ENCODE results near the gene GRM5. TPM values are rescaled to one million over a fixed set of nuclear protein-coding genes. Genes with fewer than 3 reads are reported as not detected.

Gene GRM5
- total RNA-seq, 4 donors from 2014 or later, result 0.81 TPM; not detected in 3

DNA sequence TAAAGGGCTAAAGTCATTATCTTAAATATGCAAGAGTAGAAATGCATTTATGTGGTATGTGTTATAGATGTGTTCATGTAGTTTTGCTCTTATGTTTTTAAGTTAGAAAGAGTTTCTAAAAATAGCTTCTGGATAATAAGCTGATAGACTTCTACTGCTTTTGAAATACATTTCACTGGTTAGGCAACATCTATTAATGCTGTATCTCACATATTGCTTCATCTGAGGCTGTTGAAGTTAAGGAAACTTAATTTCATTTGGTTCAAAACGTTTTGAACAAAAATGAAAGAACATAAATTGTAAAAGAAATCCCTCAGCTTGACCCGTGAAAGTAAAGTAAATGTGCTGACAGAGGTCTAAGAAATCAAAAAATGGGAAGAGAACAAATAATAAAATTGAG lies 564.2 kb downstream of the GRM5 start:
- DNase-seq, result no peak
- no peak overlapping the region for H3K27ac ChIP-seq
- H3K4me3 ChIP-seq (replicated peaks in 1 of 3), result no peak overlapping the region
- TF ChIP-seq, protein P1, sequence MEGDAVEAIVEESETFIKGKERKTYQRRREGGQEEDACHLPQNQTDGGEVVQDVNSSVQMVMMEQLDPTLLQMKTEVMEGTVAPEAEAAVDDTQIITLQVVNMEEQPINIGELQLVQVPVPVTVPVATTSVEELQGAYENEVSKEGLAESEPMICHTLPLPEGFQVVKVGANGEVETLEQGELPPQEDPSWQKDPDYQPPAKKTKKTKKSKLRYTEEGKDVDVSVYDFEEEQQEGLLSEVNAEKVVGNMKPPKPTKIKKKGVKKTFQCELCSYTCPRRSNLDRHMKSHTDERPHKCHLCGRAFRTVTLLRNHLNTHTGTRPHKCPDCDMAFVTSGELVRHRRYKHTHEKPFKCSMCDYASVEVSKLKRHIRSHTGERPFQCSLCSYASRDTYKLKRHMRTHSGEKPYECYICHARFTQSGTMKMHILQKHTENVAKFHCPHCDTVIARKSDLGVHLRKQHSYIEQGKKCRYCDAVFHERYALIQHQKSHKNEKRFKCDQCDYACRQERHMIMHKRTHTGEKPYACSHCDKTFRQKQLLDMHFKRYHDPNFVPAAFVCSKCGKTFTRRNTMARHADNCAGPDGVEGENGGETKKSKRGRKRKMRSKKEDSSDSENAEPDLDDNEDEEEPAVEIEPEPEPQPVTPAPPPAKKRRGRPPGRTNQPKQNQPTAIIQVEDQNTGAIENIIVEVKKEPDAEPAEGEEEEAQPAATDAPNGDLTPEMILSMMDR (IDR thresholded peaks at IDR 0.05), result no peak
- no peak for TF ChIP-seq POLR2A (IDR thresholded peaks at IDR 0.05)
- no peaks in the 10 kb centered on the region for H3K4me1 ChIP-seq
- H3K9me3 ChIP-seq, result no peaks in the 10 kb centered on the region
- intact Hi-C loops (cut with DNase I), result no loop called here
- 58 to 63% methylated on average over 2 of the region's 2 CpGs for WGBS, 2 donors
- H3K27me3 ChIP-seq, result peaks cover 4% of the 10 kb centered on the region
- no peaks in the 10 kb centered on the region for H3K36me3 ChIP-seq

DNA sequence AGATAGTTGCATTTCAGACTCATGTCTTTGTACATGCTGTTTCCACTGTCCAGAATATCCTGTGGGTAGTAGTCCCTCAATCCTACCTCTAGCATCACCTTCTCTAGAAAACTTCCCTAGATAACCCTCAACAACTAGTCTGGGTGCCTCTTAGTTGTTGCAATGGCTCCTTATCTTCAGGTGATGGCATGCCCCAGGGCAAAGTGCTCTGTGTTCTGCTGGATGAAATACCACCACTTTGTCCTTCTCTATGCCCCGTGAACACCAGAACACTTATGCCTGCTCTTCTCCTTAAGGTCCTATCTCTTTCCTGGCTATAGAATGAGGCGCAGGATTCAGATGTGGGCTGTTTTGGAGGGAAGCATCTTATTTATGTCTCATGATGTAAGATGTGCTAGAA lies 569.9 kb downstream of the GRM5 start:
- DNase-seq, result no peak
- Histone ChIP-seq H3K36me3 (no peaks in the 10 kb centered on the region), H3K9me3 (no peaks in the 10 kb centered on the region), H3K27me3 (no peaks in the 10 kb centered on the region), H3K4me3 (replicated peaks in 1 of 3) (no peak overlapping the region), H3K27ac (no peak overlapping the region), H3K4me1 (no peaks in the 10 kb centered on the region)
- TF ChIP-seq, protein P1 (IDR thresholded peaks at IDR 0.05), result no peak
- no peak for TF ChIP-seq POLR2A (IDR thresholded peaks at IDR 0.05)
- intact Hi-C loops (cut with DNase I), result no loop called here
- WGBS, 2 donors, result 84 to 87% methylated on average over 2 of the region's 2 CpGs

DNA sequence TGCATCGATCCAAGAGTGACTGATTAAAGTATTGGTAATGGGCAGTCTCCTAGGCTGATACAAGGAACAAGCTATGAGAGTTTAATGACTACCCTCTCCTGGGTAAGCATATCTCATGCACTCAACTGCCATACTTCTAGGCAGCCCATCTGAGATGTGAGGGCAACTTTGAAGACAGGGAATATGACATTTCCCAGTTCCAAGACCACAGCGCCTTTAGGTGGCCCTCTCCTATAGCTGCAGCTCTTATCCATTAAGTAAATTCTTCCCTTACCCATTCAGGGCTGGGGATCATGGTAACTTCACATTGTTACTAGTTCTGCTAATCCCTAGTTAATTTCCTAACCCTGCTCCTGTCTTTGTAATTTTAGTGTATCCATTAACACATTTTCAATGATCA lies 570.9 kb downstream of the GRM5 start:
- intact Hi-C loops (cut with DNase I), result no loop called here
- WGBS, 2 donors, result 84 to 92% methylated on average over 2 of the region's 2 CpGs
- TF ChIP-seq, protein P1 (IDR thresholded peaks at IDR 0.05), result no peak
- TF ChIP-seq POLR2A (IDR thresholded peaks at IDR 0.05), result no peak

DNA sequence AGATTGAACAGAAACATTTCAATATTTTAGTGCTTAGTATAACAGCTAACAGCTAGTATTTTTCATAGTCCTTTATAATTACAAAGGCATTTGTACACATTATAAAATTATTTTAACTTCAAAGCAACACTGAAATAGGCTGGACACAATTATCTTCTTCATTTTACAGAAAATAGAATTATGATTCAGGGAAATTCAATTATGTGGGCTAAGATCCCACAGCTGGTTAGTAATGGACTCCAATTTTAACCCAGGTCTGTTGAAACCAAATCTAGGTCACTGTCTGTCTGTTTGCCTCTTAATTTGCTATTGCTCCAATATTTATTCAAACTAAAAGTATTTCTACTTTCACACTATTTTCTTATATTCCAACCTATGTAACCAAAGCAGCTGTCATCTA lies 574.1 kb downstream of the GRM5 start:
- TF ChIP-seq, protein P1 (IDR thresholded peaks at IDR 0.05), result no peak
- TF ChIP-seq POLR2A (IDR thresholded peaks at IDR 0.05), result no peak
- H3K27ac ChIP-seq, result no peak overlapping the region
- H3K4me3 ChIP-seq (replicated peaks in 1 of 3), result no peak overlapping the region
- intact Hi-C loops (cut with DNase I), result no loop called here
- H3K4me1 ChIP-seq, result no peaks in the 10 kb centered on the region
- no peaks in the 10 kb centered on the region for H3K9me3 ChIP-seq
- no peak for DNase-seq
- H3K36me3 ChIP-seq, result no peaks in the 10 kb centered on the region
- no peaks in the 10 kb centered on the region for H3K27me3 ChIP-seq

More for the DNA sequence above, 570.9 kb downstream of the GRM5 start:
- Histone ChIP-seq H3K9me3 (no peaks in the 10 kb centered on the region), H3K36me3 (no peaks in the 10 kb centered on the region), H3K27ac (no peak overlapping the region), H3K4me1 (no peaks in the 10 kb centered on the region), H3K4me3 (replicated peaks in 1 of 3) (no peak overlapping the region), H3K27me3 (no peaks in the 10 kb centered on the region)
- no peak for DNase-seq

DNA sequence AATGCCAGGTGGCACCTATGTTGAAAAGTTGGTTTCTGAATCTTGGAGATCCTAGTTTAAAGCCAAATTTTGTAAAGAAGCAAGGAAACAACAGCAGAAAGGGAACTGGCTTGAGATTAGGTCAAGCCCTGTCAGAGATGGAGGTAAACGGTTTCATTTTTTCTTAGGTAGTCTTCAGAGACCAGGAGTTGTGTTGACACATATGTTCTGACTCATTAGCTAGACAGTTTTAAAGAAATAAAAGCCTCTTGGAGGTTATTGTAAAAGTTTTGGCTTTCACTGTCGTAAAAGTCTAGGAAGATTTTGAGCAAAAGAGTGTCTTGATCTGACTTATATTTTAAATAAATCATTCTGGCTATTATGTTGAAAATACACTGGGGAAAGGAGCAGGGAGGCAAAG lies 576.8 kb downstream of the GRM5 start:
- Histone ChIP-seq H3K27me3 (no peaks in the 10 kb centered on the region), H3K4me1 (no peaks in the 10 kb centered on the region), H3K4me3 (replicated peaks in 1 of 3) (no peak overlapping the region), H3K9me3 (no peaks in the 10 kb centered on the region), H3K36me3 (no peaks in the 10 kb centered on the region), H3K27ac (no peak overlapping the region)
- intact Hi-C loops (cut with DNase I), result no loop called here
- no peak for DNase-seq
- WGBS, 2 donors, result 76 to 79% methylated on average over 2 of the region's 2 CpGs
- TF ChIP-seq, protein P1 (IDR thresholded peaks at IDR 0.05), result no peak
- no peak for TF ChIP-seq POLR2A (IDR thresholded peaks at IDR 0.05)

All from thyroid gland (tissue), 4 donors.